Heart right ventricle (tissue), 16 donors: ENCODE measurements around the gene HSPA9. TPM values are rescaled to one million over a fixed set of nuclear protein-coding genes. Genes with fewer than 3 reads are reported as not detected.

Experiments used
- ATAC-seq, 8 donors: fragments of 200-7000 bp; cut with Tn5 transposase; one replicate each; pipeline ENCODE4 v1.9.1; 2020; ENCODE audit warnings: mild to moderate bottlenecking in 8 of 8, moderate library complexity in 8 of 8, moderate number of reproducible peaks in 1 of 8
- DNase-seq, 2 donors: peaks; one replicate each; pipeline ENCODE4 v3.0.0-alpha.2; 2020
- H3K27ac ChIP-seq, 10 donors: fragments of 200-600 bp; sonication (generic) in 2 of 10; one replicate each; pipeline versions ENCODE4 v1.5.0 to v1.8.0; 2020 to 2022; ENCODE audit warnings: mild to moderate bottlenecking in 3 of 10
- H3K27me3 ChIP-seq, 7 donors: fragments of 200-600 bp; one replicate each; pipeline ENCODE4 v1.8.0; 2021 to 2022; ENCODE audit warnings: mild to moderate bottlenecking in 2 of 7
- H3K36me3 ChIP-seq, 9 donors: fragments of 200-600 bp; sonication (generic) in 1 of 9; one replicate each; pipeline versions ENCODE4 v1.5.0 to v1.8.0; 2020 to 2022; ENCODE audit warnings: mild to moderate bottlenecking in 2 of 9
- H3K4me1 ChIP-seq, 9 donors: fragments of 200-600 bp; sonication (generic) in 1 of 9; one replicate each; pipeline versions ENCODE4 v1.5.0 to v1.8.0; 2020 to 2022; ENCODE audit warnings: mild to moderate bottlenecking in 4 of 9
- H3K4me3 ChIP-seq, 10 donors: fragments of 200-600 bp; sonication (generic) in 2 of 10; one replicate each; pipeline versions ENCODE4 v1.5.0 to v1.8.0; 2020 to 2022; ENCODE audit warnings: mild to moderate bottlenecking in 7 of 10, moderate library complexity in 2 of 10
- H3K9me3 ChIP-seq, 11 donors: fragments of 200-600 bp in 10 of 11; sonication (generic) in 2 of 11; one replicate each; pipeline versions ENCODE4 v1.5.0 to v1.8.0; 2013 to 2022; ENCODE audit warnings: mild to moderate bottlenecking in 2 of 11, control low read depth in 1 of 11, moderate library complexity in 1 of 11
- CTCF ChIP-seq, 9 donors: fragments of 200-600 bp; sonication (generic) in 2 of 9; IDR thresholded peaks; one replicate each; pipeline versions ENCODE4 v1.5.0 to v1.8.0; 2021 to 2022; ENCODE audit warnings: antibody characterized with exemption in 9 of 9, mild to moderate bottlenecking in 5 of 9, moderate library complexity in 1 of 9
- WGBS, 2 donors: extraction: QIAGEN DNeasy Blood & Tissue Kit; methylation state at CpG; one replicate each; pipeline ENCODE4 v1.1.7; 2013; ENCODE audit warnings: inconsistent platforms in 1 of 2; 5-methylcytosine and 5-hydroxymethylcytosine counted together
- intact Hi-C, 10 donors: fragments of 100-400 bp; cut with DNase I; formaldehyde crosslinking; loops; one replicate each; pipeline versions ENCODE4 v1.11.1 to v1.14.2; 2022
- polyA plus RNA-seq, 2 donors: library from polyadenylated mRNA; stranded (reverse); fragments of 200-250 nt; gene quantifications; one replicate each; pipeline ENCODE4 v1.2.3, GENCODE V29; 2013
- total RNA-seq, 10 donors: library from RNA; stranded (reverse); fragmentation: NEBNext Ultra II Directional in 3 of 10; extraction: Animal tissue kit (Norgen Biotek cat#: 25700) in 3 of 10; gene quantifications; one replicate each; pipeline versions ENCODE4 v1.2.1 to v1.2.4, GENCODE V29; 2021 to 2023
- donor health status: Arrhythmogenic right ventricular cardiomyopathy.
- donor health status: ischemic (EF 13 %, LVEDD 7.1; RV severe dilation, severe dysfunction).
- donor health status: healthy with polysubstance abuse.
- donor health status: DM: no; HTN: yes; CAD: no.
- donor health status: DM: no; HTN: no; CAD: no.
- donor health status: ischemic (EF 25% LVEDD 6.9; RV normal size, moderate dysfunction).
- donor health status: ischemic (EF 25% LVEDD 5.7; RV mildly dilated, moderate dysfunction).
- donor health status: healthy.
- donor health status: DM: yes; HTN: yes; CAD: no.
- donor health status: Ischemic cardiomyopathy.
- donor health status: ischemic (EF 35%, LVEDD 5.7; RV mildly dilated, moderate dysfunction).
- donor health status: nonischemic (EF 11% LVEDD 7.7; RV severe dilation, severe dysfunction).
- donor health status: DM: yes; HTN: yes; CAD: no.
- donor health status: PGD.
- donor health status: ischemic (EF 29% LVEDD 5.4; RV normal size, mild dysfunction).
- donor health status: nonischemic (EF 23%, LVEDD 6.1; RV moderate dilation, normal function).

The HSPA9 gene
- total and polyA plus RNA-seq, 12 donors, result 82.9 to 415 (median 315) TPM

GRCh38 chr5:138520971-138521370 is 54.2 kb downstream of the HSPA9 start:
- H3K9me3 ChIP-seq, result no peaks in the 10 kb centered on the region
- H3K27me3 ChIP-seq, result no peaks in the 10 kb centered on the region
- TF ChIP-seq CTCF (IDR thresholded peaks at IDR 0.05), result no peak
- H3K36me3 ChIP-seq, result peaks cover 0 to 52% (median 23%) of the 10 kb centered on the region in 9 donors
- WGBS, 2 donors, result 97 to 100% methylated on average over 1 of the region's 1 CpG
- peaks cover 0 to 19% (median 12%) of the 10 kb centered on the region in 9 donors for H3K4me1 ChIP-seq
- ATAC-seq, result no peak
- intact Hi-C loops, result no loop called here
- no peak overlapping the region for H3K4me3 ChIP-seq
- no peak overlapping the region for H3K27ac ChIP-seq
- DNase-seq, result no peak

GRCh38 chr5:138517437-138517836 is 57.8 kb downstream of the HSPA9 start:
- TF ChIP-seq CTCF (IDR thresholded peaks at IDR 0.05), result no peak
- no peak overlapping the region for H3K4me3 ChIP-seq
- intact Hi-C loops, result no loop called here

GRCh38 chr5:138515556-138516245 is 59.5 kb downstream of the HSPA9 start:
- ATAC-seq (no peak), DNase-seq (no peak)
- H3K4me3 ChIP-seq, result no peak overlapping the region
- peaks cover 0 to 87% (median 54%) of the 10 kb centered on the region in 9 donors for H3K36me3 ChIP-seq
- no peaks in the 10 kb centered on the region for H3K27me3 ChIP-seq
- H3K4me1 ChIP-seq, result peaks cover 0 to 10% (median 5%) of the 10 kb centered on the region in 9 donors
- H3K27ac ChIP-seq, result no peak overlapping the region
- TF ChIP-seq CTCF (IDR thresholded peaks at IDR 0.05), result no peak
- no peaks in the 10 kb centered on the region for H3K9me3 ChIP-seq
- 63 to 65% methylated on average over 3 of the region's 3 CpGs for WGBS, 2 donors
- intact Hi-C loops, result no loop called here

More at GRCh38 chr5:138517437-138517836, 57.8 kb downstream of the HSPA9 start:
- H3K27ac ChIP-seq, result no peak overlapping the region
- peaks cover 0 to 70% (median 47%) of the 10 kb centered on the region in 9 donors for H3K36me3 ChIP-seq
- no peaks in the 10 kb centered on the region for H3K9me3 ChIP-seq
- peaks cover 0 to 19% (median 12%) of the 10 kb centered on the region in 9 donors for H3K4me1 ChIP-seq
- DNase-seq (no peak), ATAC-seq (no peak)
- 98% methylated on average over 4 of the region's 4 CpGs for WGBS, 2 donors
- H3K27me3 ChIP-seq, result no peaks in the 10 kb centered on the region

DNA sequence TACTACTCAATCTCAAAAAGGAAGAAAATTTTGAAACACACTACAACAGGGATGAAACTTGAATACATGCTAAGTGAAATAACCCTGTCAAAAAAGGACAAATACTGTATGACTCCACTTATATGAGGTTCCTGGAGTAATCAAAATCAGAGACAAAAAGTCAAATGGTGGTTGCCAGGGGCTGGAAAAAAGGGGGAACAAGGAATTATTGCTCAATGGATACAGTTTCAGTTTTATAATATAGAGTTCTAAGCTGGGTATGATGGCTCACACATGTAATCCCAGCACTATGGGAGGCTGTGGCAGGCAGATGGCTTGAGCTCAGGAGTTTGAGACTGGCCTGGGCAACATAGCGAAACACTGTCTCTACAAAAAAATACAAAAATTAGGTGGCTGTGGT is 61.2 kb downstream of the HSPA9 start:
- Histone ChIP-seq H3K4me3 (no peak overlapping the region), H3K4me1 (peaks cover 0 to 6% (median 0%) of the 10 kb centered on the region in 9 donors), H3K27me3 (no peaks in the 10 kb centered on the region), H3K36me3 (peaks cover 0 to 100% (median 59%) of the 10 kb centered on the region in 9 donors), H3K9me3 (no peaks in the 10 kb centered on the region), H3K27ac (no peak overlapping the region)
- ATAC-seq, result no peak
- WGBS, 2 donors, result 98 to 100% methylated on average over 1 of the region's 1 CpG
- DNase-seq, result no peak
- intact Hi-C loops, result no loop called here
- TF ChIP-seq CTCF (IDR thresholded peaks at IDR 0.05), result no peak
